PC-9 (cell line): Measurements from ENCODE around the gene ZNF212. TPM values are rescaled to one million over a fixed set of nuclear protein-coding genes. Genes with fewer than 3 reads are reported as not detected.

ENCODE experiments used
- BruUV-seq: library from RNA; stranded (reverse); fragments of 400-500 nt; replicated peaks from 2 replicates; lab custom pipeline; 2021; lab: Mats Ljungman, UMichigan
- CTCF ChIA-PET: fragments of 300-600 bp; sonication (Branson Sonifier 250); formaldehyde crosslinking; loops from one replicate; lab custom pipeline; 2022; ENCODE audit warnings: antibody characterized with exemption; lab: Charles Lee
- POLR2A ChIA-PET: fragments of 300-600 bp; sonication (Branson Sonifier 250); formaldehyde crosslinking; loops from one replicate; lab custom pipeline; 2022; ENCODE audit warnings: antibody characterized with exemption; ENCODE audit not compliant: unreplicated experiment; lab: Charles Lee
- DNase-seq, 2 experiments: peaks; one replicate each; pipeline versions ENCODE4 v3.0.0 to v3.0.0-alpha.2; 2015 to 2022; ENCODE audit warnings: mixed read lengths in 1 of 2
- H2AFZ ChIP-seq: fragments of 200-600 bp; sonication (generic); 2 replicates; pipeline ENCODE4 v1.8.1; 2017; ENCODE audit warnings: antibody characterized with exemption
- H3F3A ChIP-seq: fragments of 200-600 bp; sonication (generic); 2 replicates; pipeline ENCODE4 v1.8.1; 2017; ENCODE audit warnings: antibody characterized with exemption, mild to moderate bottlenecking, low read depth; ENCODE audit not compliant: insufficient read depth
- H3K27ac ChIP-seq: fragments of 200-600 bp; sonication (generic); 2 replicates; pipeline ENCODE4 v1.6.1; 2016; ENCODE audit warnings: mixed run types
- H3K27me3 ChIP-seq: fragments of 200-600 bp; sonication (generic); 2 replicates; pipeline ENCODE4 v1.6.1; 2016; ENCODE audit warnings: low read depth, mixed run types; ENCODE audit not compliant: insufficient read depth
- H3K36me3 ChIP-seq: fragments of 200-600 bp; sonication (generic); 2 replicates; pipeline ENCODE4 v1.6.1; 2016; ENCODE audit warnings: low read depth, mixed run types
- H3K4me1 ChIP-seq: fragments of 200-600 bp; sonication (generic); replicated peaks from 2 replicates; pipeline ENCODE4 v1.6.1; 2016; ENCODE audit warnings: mixed run types; ENCODE audit not compliant: insufficient read depth
- H3K4me2 ChIP-seq: fragments of 200-600 bp; sonication (generic); 2 replicates; pipeline ENCODE4 v1.6.1; 2017; ENCODE audit warnings: mixed run types
- H3K4me3 ChIP-seq: fragments of 200-600 bp; sonication (generic); 2 replicates; pipeline ENCODE4 v1.6.1; 2016; ENCODE audit warnings: mixed run types
- H3K79me2 ChIP-seq: fragments of 200-600 bp; sonication (generic); 2 replicates; pipeline ENCODE4 v1.6.1; 2017; ENCODE audit warnings: low read depth, mixed run types
- H3K9me2 ChIP-seq: fragments of 200-600 bp; sonication (generic); 2 replicates; pipeline ENCODE4 v1.8.1; 2017; ENCODE audit warnings: mild to moderate bottlenecking; ENCODE audit not compliant: insufficient read depth
- H3K9me3 ChIP-seq: fragments of 200-600 bp; sonication (generic); 2 replicates; pipeline ENCODE4 v1.8.1; 2016; ENCODE audit warnings: low read depth; ENCODE audit not compliant: insufficient read depth
- H4K20me1 ChIP-seq: fragments of 200-600 bp; sonication (generic); 2 replicates; pipeline ENCODE4 v1.8.1; 2017; ENCODE audit not compliant: insufficient read depth
- CTCF ChIP-seq: fragments of 200-600 bp; sonication (generic); conservative IDR thresholded peaks from 2 replicates; pipeline ENCODE4 v1.6.1; 2017; ENCODE audit warnings: mixed run types, antibody characterized with exemption, mild to moderate bottlenecking, moderate library complexity
- EZH2 ChIP-seq: fragments of 200-600 bp; sonication (generic); IDR thresholded peaks from 2 replicates; pipeline ENCODE4 v1.8.0; 2017; ENCODE audit warnings: antibody characterized with exemption, low read depth
- intact Hi-C: fragments of 100-400 bp; cut with micrococcal nuclease; formaldehyde crosslinking; loops from one replicate; pipeline ENCODE4 v1.10.0; 2022; ENCODE audit not compliant: unreplicated experiment
- total RNA-seq: library from RNA; stranded (reverse); gene quantifications from 2 replicates; pipeline ENCODE4 v1.2.3, GENCODE V29; 2021

ZNF212 gene
- total RNA-seq, 1 experiment from 2014 or later: 16.9 TPM

- ChIA-PET POLR2A (no interaction called here), CTCF (no interaction called here)
- H3K27me3 ChIP-seq: no peaks in the 10 kb centered on the region
- H3K27ac ChIP-seq: no peak overlapping the region
- H3K79me2 ChIP-seq: no peaks in the 10 kb centered on the region
- no peaks in the 10 kb centered on the region for H3K36me3 ChIP-seq
- H3K9me3 ChIP-seq: no peaks in the 10 kb centered on the region
- intact Hi-C loops: loop anchor here (5.0 kb wide), 1 partner anchor 52 kb away; no protein-coding TSS in a partner anchor
- H3K4me3 ChIP-seq: no peak overlapping the region
- H3K4me1 ChIP-seq: no peaks in the 10 kb centered on the region
- no peak overlapping the region for H3K4me2 ChIP-seq
- H2AFZ ChIP-seq: no peak overlapping the region
- no peaks in the 10 kb centered on the region; the same call in 1 of the 2 replicates for H4K20me1 ChIP-seq
- no peaks in the 10 kb centered on the region for H3F3A ChIP-seq
- TF ChIP-seq EZH2: no peak
- no peak for TF ChIP-seq CTCF
- no peak for DNase-seq
- H3K9me2 ChIP-seq: no peaks in the 10 kb centered on the region
- no TSS peak for BruUV-seq
Measured at GRCh38 chr7:149300620-149301285, 61.3 kb downstream of the ZNF212 start.

GRCh38 chr7:149302222-149302621 lies 62.8 kb downstream of the ZNF212 start:
- Histone ChIP-seq H3K27me3 (no peaks in the 10 kb centered on the region), H4K20me1 (no peaks in the 10 kb centered on the region; the same call in 1 of the 2 replicates), H2AFZ (no peak overlapping the region), H3K27ac (no peak overlapping the region), H3K4me2 (no peak overlapping the region), H3K4me1 (no peaks in the 10 kb centered on the region), H3K9me2 (no peaks in the 10 kb centered on the region), H3K4me3 (no peak overlapping the region), H3K9me3 (no peaks in the 10 kb centered on the region), H3K36me3 (no peaks in the 10 kb centered on the region), H3F3A (no peaks in the 10 kb centered on the region), H3K79me2 (no peaks in the 10 kb centered on the region)
- ChIA-PET CTCF (no interaction called here), POLR2A (no interaction called here)
- DNase-seq: no peak
- no peak for TF ChIP-seq EZH2
- no peak for TF ChIP-seq CTCF
- BruUV-seq: no TSS peak
- intact Hi-C loops: loop anchor here (5.0 kb wide), 1 partner anchor 50 kb away; no protein-coding TSS in a partner anchor

- intact Hi-C loops: loop anchor here (5.0 kb wide), 1 partner anchor 49 kb away; no protein-coding TSS in a partner anchor
- CTCF ChIA-PET: no interaction called here
- TF ChIP-seq CTCF (no peak), EZH2 (no peak)
Measured at GRCh38 chr7:149302865-149303264, 63.4 kb downstream of the ZNF212 start.

More at GRCh38 chr7:149302865-149303264, 63.4 kb downstream of the ZNF212 start:
- DNase-seq: no peak
- Histone ChIP-seq H3K27me3 (no peaks in the 10 kb centered on the region), H3K79me2 (no peaks in the 10 kb centered on the region), H4K20me1 (no peaks in the 10 kb centered on the region; the same call in 1 of the 2 replicates), H3K9me3 (no peaks in the 10 kb centered on the region), H3K9me2 (no peaks in the 10 kb centered on the region), H3K36me3 (no peaks in the 10 kb centered on the region), H3K27ac (no peak overlapping the region), H2AFZ (no peak overlapping the region), H3K4me3 (no peak overlapping the region), H3K4me1 (no peaks in the 10 kb centered on the region), H3K4me2 (no peak overlapping the region), H3F3A (no peaks in the 10 kb centered on the region)
- no TSS peak for BruUV-seq
- POLR2A ChIA-PET: no interaction called here
